B cell (primary cell): ENCODE data around the gene ZNF660. TPM values are rescaled to one million over a fixed set of nuclear protein-coding genes. Genes with fewer than 3 reads are reported as not detected.

Experiments
- ATAC-seq: fragments of 200-7000 bp; cut with Tn5 transposase; one replicate; pipeline ENCODE4 v1.10.0; 2021; ENCODE audit warnings: low read depth, mild to moderate bottlenecking, moderate number of reproducible peaks, moderate library complexity
- CTCF ChIA-PET: fragments of 350-600 bp; sonication (Branson Sonifier 250); formaldehyde crosslinking; loops from one replicate; lab custom pipeline; 2021; ENCODE audit warnings: antibody characterized with exemption, inconsistent platforms; lab: Charles Lee
- POLR2A ChIA-PET: fragments of 350-600 bp; sonication (Branson Sonifier 250); formaldehyde crosslinking; loops from one replicate; lab custom pipeline; 2021; ENCODE audit warnings: antibody characterized with exemption; lab: Charles Lee
- DNase-seq: peaks from one replicate; pipeline ENCODE4 v3.0.0; 2013
- H2AFZ ChIP-seq: 2 replicates; pipeline ENCODE4 v1.6.1; 2012; ENCODE audit warnings: mild to moderate bottlenecking, low read depth, low read length; ENCODE audit not compliant: insufficient read depth, poor library complexity, severe bottlenecking
- H3K27ac ChIP-seq, 2 donors: 1 replicate in 1 of 2; 2 replicates in 1 of 2; pipeline ENCODE4 v1.5.1; 2012 to 2013; ENCODE audit warnings: low read length in 2 of 2, mild to moderate bottlenecking in 2 of 2, moderate library complexity in 1 of 2
- H3K27me3 ChIP-seq, 4 experiments: fragments of 200-600 bp in 1 of 4; sonication (generic) in 1 of 4; replicated peaks in 1 of 4; 1 replicate in 2 of 4; 2 replicates in 2 of 4; pipeline versions ENCODE4 v1.6.1 to v1.7.0; 2013 to 2016; ENCODE audit warnings: low read length in 3 of 4, mild to moderate bottlenecking in 2 of 4, mixed read lengths in 1 of 4, moderate library complexity in 1 of 4; ENCODE audit not compliant: insufficient read depth in 4 of 4, control insufficient read depth in 3 of 4; ENCODE audit errors: control extremely low read depth in 1 of 4
- H3K36me3 ChIP-seq, 2 experiments: replicated peaks in 1 of 2; 1 replicate in 1 of 2; 2 replicates in 1 of 2; pipeline versions ENCODE4 v1.6.1 to v1.7.1; 2013; ENCODE audit warnings: low read length in 1 of 2; ENCODE audit not compliant: insufficient read depth in 2 of 2, control insufficient read depth in 1 of 2; ENCODE audit errors: control extremely low read depth in 1 of 2, extremely low read depth in 1 of 2
- H3K4me1 ChIP-seq, 2 donors: fragments of 200-600 bp in 1 of 2; sonication (generic) in 1 of 2; 1 replicate in 1 of 2; 2 replicates in 1 of 2; pipeline versions ENCODE4 v1.5.1 to v1.6.1; 2013 to 2017; ENCODE audit warnings: low read length in 2 of 2; ENCODE audit not compliant: control insufficient read depth in 2 of 2, insufficient read depth in 2 of 2
- H3K4me2 ChIP-seq: replicated peaks from 2 replicates; pipeline ENCODE3; 2012; ENCODE audit warnings: mild to moderate bottlenecking, low read depth, low read length; ENCODE audit not compliant: poor library complexity, severe bottlenecking
- H3K4me3 ChIP-seq, 5 experiments: fragments of 200-600 bp in 1 of 5; sonication (generic) in 1 of 5; 1 replicate in 3 of 5; 2 replicates in 2 of 5; pipeline versions ENCODE4 v1.5.1 to v1.7.0; 2011 to 2016; ENCODE audit warnings: low read length in 4 of 5, mild to moderate bottlenecking in 4 of 5, low read depth in 2 of 5, control low read depth in 1 of 5, moderate library complexity in 1 of 5; ENCODE audit not compliant: insufficient read depth in 1 of 5; ENCODE audit errors: control extremely low read depth in 1 of 5, extremely low read depth in 1 of 5
- H3K79me2 ChIP-seq: fragments of 200-600 bp; sonication (generic); one replicate; pipeline ENCODE4 v1.6.0; 2016; ENCODE audit warnings: low read length; ENCODE audit not compliant: control insufficient read depth, insufficient read depth
- H3K9ac ChIP-seq: fragments of 200-600 bp; sonication (generic); 2 replicates; pipeline ENCODE4 v1.6.1; 2017; ENCODE audit warnings: mild to moderate bottlenecking, low read length, moderate library complexity
- H3K9me3 ChIP-seq, 3 donors: one replicate each; pipeline versions ENCODE4 v1.6.1 to v1.7.1; 2013; ENCODE audit warnings: low read length in 2 of 3; ENCODE audit not compliant: control insufficient read depth in 2 of 3, insufficient read depth in 1 of 3; ENCODE audit errors: control extremely low read depth in 1 of 3
- H4K20me1 ChIP-seq: 2 replicates; pipeline ENCODE4 v1.6.0; 2012; ENCODE audit warnings: mild to moderate bottlenecking, low read length; ENCODE audit not compliant: insufficient read depth, control insufficient read depth, poor library complexity, severe bottlenecking
- H3K27ac Mint-ChIP-seq: one replicate; pipeline ENCODE4 v1.8.0; 2021; ENCODE audit warnings: mixed read lengths
- H3K27me3 Mint-ChIP-seq: one replicate; pipeline ENCODE4 v1.8.0; 2021; ENCODE audit warnings: mixed read lengths
- H3K4me1 Mint-ChIP-seq: one replicate; pipeline ENCODE4 v1.8.0; 2021; ENCODE audit warnings: mixed read lengths
- H3K4me3 Mint-ChIP-seq: one replicate; pipeline ENCODE4 v1.8.0; 2021; ENCODE audit warnings: mixed read lengths
- H3K9me3 Mint-ChIP-seq: one replicate; pipeline ENCODE4 v1.8.0; 2022; ENCODE audit warnings: mixed read lengths; ENCODE audit not compliant: insufficient read depth
- EZH2 ChIP-seq: IDR thresholded peaks from 2 replicates; pipeline ENCODE4 v1.6.1; 2012; ENCODE audit warnings: borderline replicate concordance, low read depth, mild to moderate bottlenecking, moderate library complexity, low read length; ENCODE audit not compliant: insufficient read depth, poor library complexity, severe bottlenecking
- WGBS: methylation state at CpG from one replicate; pipeline ENCODE4 v1.1.5; 2013; ENCODE audit warnings: missing lambda C conversion rate; ENCODE audit not compliant: insufficient coverage; 5-methylcytosine and 5-hydroxymethylcytosine counted together
- intact Hi-C: fragments of 100-400 bp; cut with micrococcal nuclease; formaldehyde crosslinking; loops from one replicate; pipeline ENCODE4 v1.10.0; 2022
- polyA plus RNA-seq: library from polyadenylated mRNA; depleted of rRNA; stranded (reverse); fragments of >200 nt; gene quantifications from 2 replicates; pipeline ENCODE4 v1.2.3, GENCODE V29; 2012
- total RNA-seq, 2 donors: library from RNA; stranded (reverse); fragments of 120-200 nt in 1 of 2; gene quantifications; 1 replicate in 1 of 2; 2 replicates in 1 of 2; pipeline versions ENCODE4 v1.2.3 to v1.2.4, GENCODE V29; 2013 to 2022
- TF ChIP-seq, protein P1 (sequence below): fragments of 200-600 bp; IDR thresholded peaks from one replicate; pipeline ENCODE4 v1.8.0; 2022; ENCODE audit warnings: antibody characterized with exemption, mild to moderate bottlenecking

The ZNF660 gene
- total and polyA plus RNA-seq, 2 donors (not counting 1 experiment from before 2014, with no cell fraction given) = 0.49 to 8.7 TPM

DNA sequence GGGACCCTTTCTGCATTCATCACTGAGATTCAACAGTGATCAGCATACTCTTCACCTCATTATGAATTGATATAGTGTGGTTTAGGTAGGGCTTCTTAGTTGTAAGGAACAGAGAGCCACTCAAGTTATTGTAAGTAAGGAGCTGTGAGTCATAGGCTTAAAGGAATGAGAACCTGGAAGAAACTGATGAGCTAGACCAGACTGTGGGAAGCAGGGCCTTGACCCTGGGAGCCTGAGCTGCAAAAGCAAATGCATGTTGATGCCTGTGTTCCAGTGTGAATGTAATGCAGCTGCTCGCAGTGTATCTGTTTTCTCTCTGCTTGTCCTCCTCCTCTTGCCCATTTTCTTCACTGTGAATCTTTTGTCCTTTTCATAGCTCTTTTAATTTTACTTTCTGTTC, 16.2 kb upstream of the ZNF660 start:
- Histone ChIP-seq H3K36me3 (peaks cover 25 to 37% of the 10 kb centered on the region in 2 experiments), H3K9me3 (peaks cover 11 to 38% (median 18%) of the 10 kb centered on the region in 3 donors)

DNA sequence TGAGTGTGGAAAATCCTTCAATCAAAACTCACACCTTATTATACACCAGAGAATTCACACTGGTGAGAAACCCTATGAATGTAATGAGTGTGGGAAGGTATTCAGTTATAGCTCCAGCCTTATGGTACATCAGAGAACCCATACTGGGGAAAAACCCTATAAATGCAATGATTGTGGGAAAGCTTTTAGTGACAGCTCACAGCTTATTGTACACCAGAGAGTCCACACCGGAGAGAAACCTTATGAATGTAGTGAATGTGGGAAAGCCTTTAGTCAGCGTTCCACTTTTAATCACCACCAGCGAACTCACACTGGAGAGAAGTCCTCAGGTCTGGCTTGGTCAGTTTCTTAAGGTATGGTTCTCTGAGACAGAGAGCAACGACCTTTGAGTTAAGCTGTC, 13.7 kb upstream of the ZNF660 start:
- no peak for ATAC-seq
- Histone ChIP-seq H3K27me3 (no peaks in the 10 kb centered on the region), H4K20me1 (no peaks in the 10 kb centered on the region), H3K36me3 (peaks cover 21 to 34% of the 10 kb centered on the region in 2 experiments), H3K4me3 (no peak overlapping the region), H3K4me1 (no peaks in the 10 kb centered on the region), H3K27ac (no peak overlapping the region), H3K4me2 (no peak overlapping the region), H3K79me2 (no peaks in the 10 kb centered on the region), H2AFZ (no peak overlapping the region), H3K9me3 (peaks cover 9 to 38% (median 28%) of the 10 kb centered on the region in 3 donors), H3K9ac (no peak overlapping the region)
- peaks cover 39% of the 10 kb centered on the region for H3K9me3 Mint-ChIP-seq
- ChIA-PET POLR2A (no interaction called here), CTCF (no interaction called here)
- DNase-seq = no peak
- intact Hi-C loops = no loop called here
- no peak for TF ChIP-seq EZH2
- TF ChIP-seq, protein P1, sequence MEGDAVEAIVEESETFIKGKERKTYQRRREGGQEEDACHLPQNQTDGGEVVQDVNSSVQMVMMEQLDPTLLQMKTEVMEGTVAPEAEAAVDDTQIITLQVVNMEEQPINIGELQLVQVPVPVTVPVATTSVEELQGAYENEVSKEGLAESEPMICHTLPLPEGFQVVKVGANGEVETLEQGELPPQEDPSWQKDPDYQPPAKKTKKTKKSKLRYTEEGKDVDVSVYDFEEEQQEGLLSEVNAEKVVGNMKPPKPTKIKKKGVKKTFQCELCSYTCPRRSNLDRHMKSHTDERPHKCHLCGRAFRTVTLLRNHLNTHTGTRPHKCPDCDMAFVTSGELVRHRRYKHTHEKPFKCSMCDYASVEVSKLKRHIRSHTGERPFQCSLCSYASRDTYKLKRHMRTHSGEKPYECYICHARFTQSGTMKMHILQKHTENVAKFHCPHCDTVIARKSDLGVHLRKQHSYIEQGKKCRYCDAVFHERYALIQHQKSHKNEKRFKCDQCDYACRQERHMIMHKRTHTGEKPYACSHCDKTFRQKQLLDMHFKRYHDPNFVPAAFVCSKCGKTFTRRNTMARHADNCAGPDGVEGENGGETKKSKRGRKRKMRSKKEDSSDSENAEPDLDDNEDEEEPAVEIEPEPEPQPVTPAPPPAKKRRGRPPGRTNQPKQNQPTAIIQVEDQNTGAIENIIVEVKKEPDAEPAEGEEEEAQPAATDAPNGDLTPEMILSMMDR = no peak
- no peak overlapping the region for H3K4me3 Mint-ChIP-seq
- no CpG with 5 or more reads among the region's 4 CpGs for WGBS
- H3K27me3 Mint-ChIP-seq = no peaks in the 10 kb centered on the region
- H3K4me1 Mint-ChIP-seq = no peaks in the 10 kb centered on the region
- no peak overlapping the region for H3K27ac Mint-ChIP-seq

More for the DNA sequence above, 16.2 kb upstream of the ZNF660 start:
- Mint-ChIP-seq H3K4me3 (no peak overlapping the region), H3K27ac (no peak overlapping the region), H3K9me3 (peaks cover 37% of the 10 kb centered on the region), H3K4me1 (no peaks in the 10 kb centered on the region), H3K27me3 (no peaks in the 10 kb centered on the region)
- POLR2A ChIA-PET = no interaction called here
- H3K27ac ChIP-seq = no peak overlapping the region
- ATAC-seq = no peak
- TF ChIP-seq EZH2 = no peak
- TF ChIP-seq, protein P1 = no peak
- 100% methylated on average over 1 of the region's 1 CpG for WGBS
- no peaks in the 10 kb centered on the region for H4K20me1 ChIP-seq
- H3K4me2 ChIP-seq = no peak overlapping the region
- no peak overlapping the region for H3K4me3 ChIP-seq
- intact Hi-C loops = no loop called here
- H3K9ac ChIP-seq = no peak overlapping the region
- no peaks in the 10 kb centered on the region for H3K4me1 ChIP-seq
- H2AFZ ChIP-seq = no peak overlapping the region
- CTCF ChIA-PET = interaction anchor here (0.8 kb wide), 1 partner anchor 38 kb away, joined by 3 read pairs; no protein-coding TSS in a partner anchor
- no peaks in the 10 kb centered on the region for H3K79me2 ChIP-seq
- DNase-seq = no peak
- no peaks in the 10 kb centered on the region for H3K27me3 ChIP-seq
